Cardiac fibroblast (primary cell): Measurements from ENCODE around the gene MYH8.
A peak's percentile ranks its signal among the peaks of the same experiment; 100 is the strongest.

ENCODE experiments used
- DNase-seq, 2 donors: peaks; one replicate each; pipeline versions ENCODE4 v3.0.0 to v3.0.0-alpha.2; 2010; ENCODE audit warnings: low read depth in 2 of 2
- H3K4me3 ChIP-seq, 2 donors: replicated peaks in 1 of 2; 1 replicate in 1 of 2; 2 replicates in 1 of 2; pipeline ENCODE4 v1.5.1; 2011; ENCODE audit warnings: low read depth in 2 of 2, low read length in 2 of 2, mild to moderate bottlenecking in 2 of 2, moderate library complexity in 1 of 2
- CTCF ChIP-seq: IDR thresholded peaks from one replicate; pipeline ENCODE4 v1.5.1; 2011; ENCODE audit warnings: low read depth, mild to moderate bottlenecking, low read length, inconsistent platforms

The MYH8 gene

GRCh38 chr17:10349403-10349802, 72.3 kb downstream of the MYH8 start:
- DNase-seq: no peak
- H3K4me3 ChIP-seq: no peak overlapping the region
- peak; percentile 27 for TF ChIP-seq CTCF

- no peak for TF ChIP-seq CTCF
- no peak for DNase-seq
- H3K4me3 ChIP-seq: no peak overlapping the region
These were observed 76.9 kb downstream of the MYH8 start for GRCh38 chr17:10344816-10345215.
